Measurements from ENCODE around the gene CATSPERE. TPM values are rescaled to one million over a fixed set of nuclear protein-coding genes. Genes with fewer than 3 reads are reported as not detected.
A peak's percentile ranks its signal among the peaks of the same experiment; 100 is the strongest.

The CATSPERE gene
- total and polyA plus RNA-seq, 3 experiments from 2014 or later: 0.24 to 0.68 (median 0.64) TPM

DNA sequence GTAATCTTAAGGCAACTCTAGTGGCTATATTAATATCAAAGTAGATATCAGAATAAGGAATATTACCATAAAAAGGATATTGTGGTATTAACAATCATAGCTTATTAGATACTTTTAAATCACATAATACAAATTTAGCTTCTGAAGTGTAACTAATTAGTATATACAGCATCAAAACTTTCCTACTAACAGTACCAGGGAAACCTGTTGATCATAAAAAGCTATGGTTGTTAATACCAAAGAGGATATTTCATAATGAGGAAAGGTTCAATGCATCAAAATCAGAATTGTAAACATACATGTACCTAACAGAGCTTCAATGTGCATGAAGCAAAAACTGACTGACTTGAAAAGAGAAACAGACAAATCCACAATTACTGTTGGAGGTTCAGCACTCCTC is 33.4 kb upstream of the CATSPERE start:
- Mint-ChIP-seq H3K27me3 (no peaks in the 10 kb centered on the region), H3K9me3 (no peaks in the 10 kb centered on the region), H3K36me3 (peaks cover 11 to 65% (median 20%) of the 10 kb centered on the region in 3 donors), H3K4me1 (peaks cover 15 to 47% (median 39%) of the 10 kb centered on the region in 3 donors), H3K27ac (no peak overlapping the region), H3K4me3 (no peak overlapping the region)
- CTCF ChIA-PET: no interaction called here
- DNase-seq: no peak
- H3K9me3 ChIP-seq (ENCODE audit: low read length): no peaks in the 10 kb centered on the region
- POLR2A ChIA-PET: no interaction called here
- peaks cover 18% of the 10 kb centered on the region for H3K36me3 ChIP-seq (ENCODE audit: insufficient read depth, low read length)
- H3K4me1 ChIP-seq (ENCODE audit: insufficient read depth, low read length): no peaks in the 10 kb centered on the region
- no peaks in the 10 kb centered on the region for H3K27me3 ChIP-seq (ENCODE audit: insufficient read depth, low read length, poor library complexity, severe bottlenecking)
- H3K4me3 ChIP-seq (ENCODE audit: low read length): no peak overlapping the region
- no peak overlapping the region for H3K27ac ChIP-seq (ENCODE audit: low read depth, low read length)

- H3K36me3 ChIP-seq (ENCODE audit: insufficient read depth, low read length): peaks cover 9% of the 10 kb centered on the region
- H3K27ac ChIP-seq (ENCODE audit: low read depth, low read length): no peak overlapping the region
- Mint-ChIP-seq H3K4me1 (peaks cover 14 to 48% (median 41%) of the 10 kb centered on the region in 3 donors), H3K9me3 (no peaks in the 10 kb centered on the region), H3K4me3 (no peak overlapping the region), H3K36me3 (peaks cover 5 to 58% (median 10%) of the 10 kb centered on the region in 3 donors), H3K27me3 (no peaks in the 10 kb centered on the region), H3K27ac (peak overlapping the region in 1 of 8 donors; percentile 36)
- H3K27me3 ChIP-seq (ENCODE audit: insufficient read depth, low read length, poor library complexity, severe bottlenecking): no peaks in the 10 kb centered on the region
- ChIA-PET POLR2A (no interaction called here), CTCF (no interaction called here)
- no peak for DNase-seq
- H3K4me1 ChIP-seq (ENCODE audit: insufficient read depth, low read length): no peaks in the 10 kb centered on the region
- no peaks in the 10 kb centered on the region for H3K9me3 ChIP-seq (ENCODE audit: low read length)
- no peak overlapping the region for H3K4me3 ChIP-seq (ENCODE audit: low read length)
These were observed 31.3 kb upstream of the CATSPERE start for GRCh38 chr1:244429818-244430217.

DNA sequence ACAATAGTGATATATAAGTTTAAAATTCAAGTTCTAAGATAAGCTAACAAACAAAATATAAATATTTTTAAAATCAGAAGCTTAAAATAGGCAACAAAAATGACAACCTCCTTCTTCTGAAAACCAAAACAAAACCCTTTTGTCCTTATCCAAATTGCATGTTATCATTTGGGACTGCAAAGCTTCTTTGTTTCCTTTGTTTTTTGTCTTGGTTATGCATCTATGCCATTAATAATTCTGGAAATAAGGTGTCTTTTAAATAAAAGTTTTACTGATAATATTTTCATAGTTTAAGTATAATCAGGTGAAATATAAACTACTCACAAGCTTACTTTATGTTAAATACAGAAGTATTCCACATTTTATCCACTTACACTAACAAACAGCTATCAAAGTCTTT is 29.9 kb upstream of the CATSPERE start:
- H3K27ac Mint-ChIP-seq: no peak overlapping the region
- Histone ChIP-seq H3K27ac (ENCODE audit: low read depth, low read length) (no peak overlapping the region), H3K27me3 (ENCODE audit: insufficient read depth, low read length, poor library complexity, severe bottlenecking) (no peaks in the 10 kb centered on the region), H3K36me3 (ENCODE audit: insufficient read depth, low read length) (peaks cover 15% of the 10 kb centered on the region), H3K9me3 (ENCODE audit: low read length) (no peaks in the 10 kb centered on the region), H3K4me3 (ENCODE audit: low read length) (no peak overlapping the region), H3K4me1 (ENCODE audit: insufficient read depth, low read length) (no peaks in the 10 kb centered on the region)
- no peak for DNase-seq
- H3K27me3 Mint-ChIP-seq: no peaks in the 10 kb centered on the region
- H3K4me1 Mint-ChIP-seq: peaks cover 17 to 48% (median 39%) of the 10 kb centered on the region in 3 donors
- ChIA-PET POLR2A (no interaction called here), CTCF (no interaction called here)
- peaks cover 5 to 55% (median 12%) of the 10 kb centered on the region in 3 donors for H3K36me3 Mint-ChIP-seq
- no peak overlapping the region for H3K4me3 Mint-ChIP-seq
- no peaks in the 10 kb centered on the region for H3K9me3 Mint-ChIP-seq

DNA sequence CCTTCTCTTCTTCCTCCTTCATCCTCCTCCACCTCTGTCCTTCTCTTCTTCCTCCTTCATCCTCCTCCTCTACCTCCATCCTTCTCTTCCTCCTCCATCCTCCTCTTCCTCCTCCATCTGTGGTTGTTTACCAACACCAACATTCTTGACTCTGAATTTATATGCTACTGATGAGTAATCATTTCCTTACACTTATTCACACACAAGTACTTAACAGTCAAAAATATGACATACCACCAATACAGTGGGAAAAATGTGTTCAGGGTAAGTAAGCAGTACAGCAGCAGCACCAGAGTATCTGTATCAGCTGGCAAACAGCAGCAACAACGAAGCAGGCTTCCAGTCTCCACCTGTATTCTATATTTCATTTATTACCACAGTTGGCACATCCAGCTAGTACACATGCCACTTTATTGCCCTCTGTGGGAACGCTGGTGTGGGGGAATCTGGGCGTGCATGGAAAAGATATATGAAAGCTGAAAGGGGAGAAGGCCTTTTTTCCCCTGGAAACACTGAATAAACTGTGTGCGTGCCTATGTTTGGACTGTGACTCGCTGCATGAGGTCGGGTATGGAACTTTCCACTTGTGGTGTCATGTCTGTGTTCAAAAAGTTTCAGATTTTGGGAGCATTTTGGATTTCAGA is 25.4 kb upstream of the CATSPERE start:
- POLR2A ChIA-PET: no interaction called here
- H3K27me3 Mint-ChIP-seq: no peaks in the 10 kb centered on the region
- peaks cover 5 to 51% (median 10%) of the 10 kb centered on the region in 3 donors for H3K36me3 Mint-ChIP-seq
- H3K4me1 Mint-ChIP-seq: peaks cover 28 to 61% (median 51%) of the 10 kb centered on the region in 3 donors
- CTCF ChIA-PET: no interaction called here
- Histone ChIP-seq H3K27ac (ENCODE audit: low read depth, low read length) (no peak overlapping the region), H3K9me3 (ENCODE audit: low read length) (no peaks in the 10 kb centered on the region), H3K27me3 (ENCODE audit: insufficient read depth, low read length, poor library complexity, severe bottlenecking) (no peaks in the 10 kb centered on the region), H3K36me3 (ENCODE audit: insufficient read depth, low read length) (peaks cover 11% of the 10 kb centered on the region), H3K4me1 (ENCODE audit: insufficient read depth, low read length) (peaks cover 5% of the 10 kb centered on the region), H3K4me3 (ENCODE audit: low read length) (no peak overlapping the region)
- no peak for DNase-seq
- H3K27ac Mint-ChIP-seq: peak overlapping the region in 6 of 8 donors; percentile 4 to 82 (median 12)
- peak overlapping the region in 1 of 7 donors; percentile 23 for H3K4me3 Mint-ChIP-seq
- H3K9me3 Mint-ChIP-seq: no peaks in the 10 kb centered on the region

- Mint-ChIP-seq H3K4me3 (no peak overlapping the region), H3K27me3 (no peaks in the 10 kb centered on the region), H3K27ac (peak overlapping the region in 2 of 8 donors; percentile 9 to 12), H3K36me3 (peaks cover 3 to 48% (median 10%) of the 10 kb centered on the region in 3 donors), H3K9me3 (no peaks in the 10 kb centered on the region), H3K4me1 (peaks cover 29 to 60% (median 53%) of the 10 kb centered on the region in 3 donors)
- Histone ChIP-seq H3K4me3 (ENCODE audit: low read length) (no peak overlapping the region), H3K27me3 (ENCODE audit: insufficient read depth, low read length, poor library complexity, severe bottlenecking) (no peaks in the 10 kb centered on the region), H3K36me3 (ENCODE audit: insufficient read depth, low read length) (peaks cover 11% of the 10 kb centered on the region), H3K9me3 (ENCODE audit: low read length) (no peaks in the 10 kb centered on the region), H3K4me1 (ENCODE audit: insufficient read depth, low read length) (peaks cover 5% of the 10 kb centered on the region), H3K27ac (ENCODE audit: low read depth, low read length) (no peak overlapping the region)
- CTCF ChIA-PET: no interaction called here
- POLR2A ChIA-PET: no interaction called here
- no peak for DNase-seq
These were observed 24.6 kb upstream of the CATSPERE start for GRCh38 chr1:244436336-244437085.

- CTCF ChIA-PET: no interaction called here
- no peak overlapping the region for H3K4me3 ChIP-seq (ENCODE audit: low read length)
- no peaks in the 10 kb centered on the region for H3K27me3 Mint-ChIP-seq
- peaks cover 0 to 44% (median 10%) of the 10 kb centered on the region in 3 donors for H3K36me3 Mint-ChIP-seq
- H3K27me3 ChIP-seq (ENCODE audit: insufficient read depth, low read length, poor library complexity, severe bottlenecking): no peaks in the 10 kb centered on the region
- no peaks in the 10 kb centered on the region for H3K9me3 Mint-ChIP-seq
- no peak overlapping the region for H3K4me3 Mint-ChIP-seq
- peaks cover 5% of the 10 kb centered on the region for H3K4me1 ChIP-seq (ENCODE audit: insufficient read depth, low read length)
- peaks cover 7% of the 10 kb centered on the region for H3K36me3 ChIP-seq (ENCODE audit: insufficient read depth, low read length)
- H3K27ac ChIP-seq (ENCODE audit: low read depth, low read length): no peak overlapping the region
- H3K4me1 Mint-ChIP-seq: peaks cover 30 to 59% (median 55%) of the 10 kb centered on the region in 3 donors
- H3K27ac Mint-ChIP-seq: peak overlapping the region in 2 of 8 donors; percentile 10 to 70
- no peak for DNase-seq
- H3K9me3 ChIP-seq (ENCODE audit: low read length): no peaks in the 10 kb centered on the region
- POLR2A ChIA-PET: no interaction called here
These were observed 24.0 kb upstream of the CATSPERE start for GRCh38 chr1:244437086-244437468.

DNA sequence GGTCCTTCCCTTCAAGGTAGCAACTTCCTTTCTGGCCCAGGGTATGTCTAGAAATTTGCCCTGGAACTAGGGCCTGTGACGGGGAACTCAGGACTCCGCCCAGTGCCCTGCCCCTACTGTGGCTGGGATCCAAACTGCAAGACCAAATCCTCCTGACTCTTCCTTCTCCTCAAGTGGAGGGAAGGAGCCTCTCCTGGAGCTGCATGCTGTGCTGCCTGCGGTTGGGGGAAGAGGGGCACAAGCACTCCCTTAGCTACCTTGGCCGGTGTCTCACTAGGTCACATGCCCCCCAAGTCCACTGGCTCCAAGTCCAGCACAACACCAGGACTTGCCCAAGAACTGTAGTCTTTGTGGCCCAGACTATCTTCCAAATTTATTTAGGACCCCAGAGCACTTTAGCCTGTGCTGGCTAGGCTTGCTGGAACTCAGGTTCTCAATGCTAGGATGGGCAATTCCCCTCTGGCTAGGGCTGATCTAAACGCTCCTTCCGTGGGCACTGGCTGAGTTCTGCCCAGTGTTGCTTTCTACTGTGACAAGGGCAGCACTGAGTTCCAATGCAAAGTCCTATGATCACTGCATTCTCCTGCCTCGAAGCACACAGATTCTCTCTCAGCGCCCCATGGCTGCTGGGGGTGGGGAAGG is 21.6 kb upstream of the CATSPERE start:
- Mint-ChIP-seq H3K9me3 (no peaks in the 10 kb centered on the region), H3K27me3 (no peaks in the 10 kb centered on the region), H3K27ac (peak overlapping the region in 4 of 8 donors; percentile 32 to 61 (median 43)), H3K36me3 (peaks cover 0 to 43% (median 9%) of the 10 kb centered on the region in 3 donors), H3K4me3 (no peak overlapping the region), H3K4me1 (peaks cover 42 to 75% (median 71%) of the 10 kb centered on the region in 3 donors)
- Histone ChIP-seq H3K9me3 (ENCODE audit: low read length) (no peaks in the 10 kb centered on the region), H3K4me3 (ENCODE audit: low read length) (no peak overlapping the region), H3K27me3 (ENCODE audit: insufficient read depth, low read length, poor library complexity, severe bottlenecking) (no peaks in the 10 kb centered on the region), H3K27ac (ENCODE audit: low read depth, low read length) (no peak overlapping the region), H3K36me3 (ENCODE audit: insufficient read depth, low read length) (peaks cover 7% of the 10 kb centered on the region), H3K4me1 (ENCODE audit: insufficient read depth, low read length) (peaks cover 5% of the 10 kb centered on the region)
- ChIA-PET POLR2A (no interaction called here), CTCF (interaction anchor here (1.4 kb wide), 1 partner anchor 12 kb away, joined by 3 read pairs; the partner anchor contains the start of gene ADSS2)
- DNase-seq: no peak

- H3K9me3 ChIP-seq (ENCODE audit: low read length): no peaks in the 10 kb centered on the region
- H3K36me3 ChIP-seq (ENCODE audit: insufficient read depth, low read length): no peaks in the 10 kb centered on the region
- peak overlapping the region in 1 of 8 donors; percentile 27 for H3K27ac Mint-ChIP-seq
- no peak for DNase-seq
- no peaks in the 10 kb centered on the region for H3K27me3 ChIP-seq (ENCODE audit: insufficient read depth, low read length, poor library complexity, severe bottlenecking)
- no peak overlapping the region for H3K4me3 ChIP-seq (ENCODE audit: low read length)
- H3K27me3 Mint-ChIP-seq: no peaks in the 10 kb centered on the region
- POLR2A ChIA-PET: no interaction called here
- H3K4me1 ChIP-seq (ENCODE audit: insufficient read depth, low read length): peaks cover 26% of the 10 kb centered on the region
- H3K4me3 Mint-ChIP-seq: no peak overlapping the region
- no peak overlapping the region for H3K27ac ChIP-seq (ENCODE audit: low read depth, low read length)
- H3K36me3 Mint-ChIP-seq: peaks cover 0 to 32% (median 1%) of the 10 kb centered on the region in 3 donors
- CTCF ChIA-PET: interaction anchor here (0.6 kb wide), 1 partner anchor 170 kb away, joined by 3 read pairs; no protein-coding TSS in a partner anchor
- H3K4me1 Mint-ChIP-seq: peaks cover 61 to 81% (median 80%) of the 10 kb centered on the region in 3 donors
- no peaks in the 10 kb centered on the region for H3K9me3 Mint-ChIP-seq
These were observed 18.2 kb upstream of the CATSPERE start for GRCh38 chr1:244442850-244443249.

Measured in CD8-positive, alpha-beta memory T cell (primary cell).